ENCODE measurements around the gene SOCS2. TPM values are rescaled to one million over a fixed set of nuclear protein-coding genes. Genes with fewer than 3 reads are reported as not detected.

Gene SOCS2
- total RNA-seq, 1 experiment from 2014 or later, result 57.2 TPM

- H4K5ac ChIP-seq (ENCODE audit: insufficient read length, low read depth, low read length), result no peak overlapping the region
- no peak overlapping the region for H3K9ac ChIP-seq (ENCODE audit: extremely low read depth, insufficient read length, low read length)
- H3K23me2 ChIP-seq (ENCODE audit: insufficient read length, low read depth, low read length, poor library complexity, severe bottlenecking), result no peaks in the 10 kb centered on the region
- H3K4me1 ChIP-seq (ENCODE audit: insufficient read depth, low read length), result no peaks in the 10 kb centered on the region
- H3K14ac ChIP-seq (ENCODE audit: insufficient read depth, low read length), result no peak overlapping the region
- DNase-seq, result no peak
- TF ChIP-seq CTCF (conservative IDR thresholded peaks at IDR 0.05), result no peak
- WGBS (ENCODE audit: extremely low coverage, insufficient read length, low lambda C conversion rate), result no CpG with 5 or more reads among the region's 1 CpG
- H2BK5ac ChIP-seq (ENCODE audit: insufficient read length, low read length), result no peak overlapping the region
- no peak overlapping the region for H2AFZ ChIP-seq (ENCODE audit: low read length)
- no peaks in the 10 kb centered on the region for H3K9me3 Mint-ChIP-seq
- peaks cover 3 to 13% (median 11%) of the 10 kb centered on the region in 3 experiments; a peak in 5 of 7 replicates for H3K36me3 Mint-ChIP-seq (ENCODE audit: insufficient read depth in 1 of 3, low read depth in 3 of 3)
- no peak overlapping the region for H2BK15ac ChIP-seq (ENCODE audit: low read depth, low read length)
- H2BK12ac ChIP-seq (ENCODE audit: insufficient read length, low read depth, low read length), result no peak overlapping the region
- H2AK5ac ChIP-seq (ENCODE audit: insufficient read length, low read length), result no peak overlapping the region
- no peaks in the 10 kb centered on the region for H3K79me2 ChIP-seq (ENCODE audit: insufficient read depth, low read length)
- no peak overlapping the region for H3K27ac ChIP-seq (ENCODE audit: insufficient read length, low read depth, low read length)
- H3K18ac ChIP-seq (ENCODE audit: insufficient read length, low read depth, low read length), result no peak overlapping the region
- no peak overlapping the region for H3K56ac ChIP-seq (ENCODE audit: insufficient read length, low read depth, low read length)
- no peaks in the 10 kb centered on the region for H4K20me1 ChIP-seq (ENCODE audit: control insufficient read depth, insufficient read depth, insufficient read length)
- no peak overlapping the region for H3T11ph ChIP-seq (ENCODE audit: low read length)
- no peak overlapping the region for H3K4ac ChIP-seq (ENCODE audit: low read depth, low read length)
- H3K4me1 Mint-ChIP-seq, result peaks cover 4% of the 10 kb centered on the region in 2 experiments
- H4K8ac ChIP-seq (replicated peaks; ENCODE audit: insufficient read length, low read depth, low read length), result no peak overlapping the region
- H2BK20ac ChIP-seq (ENCODE audit: low read depth, low read length, poor library complexity, severe bottlenecking), result no peak overlapping the region
- no peak overlapping the region for H3K4me2 ChIP-seq (ENCODE audit: insufficient read depth, insufficient read length, low read length)
- no peak overlapping the region for H3K23ac ChIP-seq (ENCODE audit: insufficient read length, low read depth, low read length)
- H3K27me3 Mint-ChIP-seq (ENCODE audit: low read depth), result peaks cover 1% of the 10 kb centered on the region; the same call in 1 of the 2 replicates
- H4K91ac ChIP-seq (ENCODE audit: insufficient read length, low read depth, low read length), result no peak overlapping the region
- H3K27me3 ChIP-seq (ENCODE audit: insufficient read depth, low read length), result no peaks in the 10 kb centered on the region
- no peak overlapping the region for H3K27ac Mint-ChIP-seq
- H3K79me1 ChIP-seq (ENCODE audit: insufficient read depth, low read depth, low read length, poor library complexity, severe bottlenecking), result no peaks in the 10 kb centered on the region
- no peak overlapping the region for H2BK120ac ChIP-seq (ENCODE audit: low read depth, low read length, poor library complexity, severe bottlenecking)
- H3K4me3 Mint-ChIP-seq, result no peak overlapping the region
- no peaks in the 10 kb centered on the region for H3K9me3 ChIP-seq (ENCODE audit: control insufficient read depth, low read depth, low read length)
These were observed 32.0 kb upstream of the SOCS2 start for GRCh38 chr12:93540466-93540865.

Measured in H9 (cell line).